ENCODE results near the gene CEP112.

Gene CEP112

GRCh38 chr17:65998675-65999074 is 193.3 kb downstream of the CEP112 start:
- TF ChIP-seq ZFX (IDR thresholded peaks at IDR 0.05; ENCODE audit: borderline replicate concordance), result no peak
- TF ChIP-seq, protein P1, sequence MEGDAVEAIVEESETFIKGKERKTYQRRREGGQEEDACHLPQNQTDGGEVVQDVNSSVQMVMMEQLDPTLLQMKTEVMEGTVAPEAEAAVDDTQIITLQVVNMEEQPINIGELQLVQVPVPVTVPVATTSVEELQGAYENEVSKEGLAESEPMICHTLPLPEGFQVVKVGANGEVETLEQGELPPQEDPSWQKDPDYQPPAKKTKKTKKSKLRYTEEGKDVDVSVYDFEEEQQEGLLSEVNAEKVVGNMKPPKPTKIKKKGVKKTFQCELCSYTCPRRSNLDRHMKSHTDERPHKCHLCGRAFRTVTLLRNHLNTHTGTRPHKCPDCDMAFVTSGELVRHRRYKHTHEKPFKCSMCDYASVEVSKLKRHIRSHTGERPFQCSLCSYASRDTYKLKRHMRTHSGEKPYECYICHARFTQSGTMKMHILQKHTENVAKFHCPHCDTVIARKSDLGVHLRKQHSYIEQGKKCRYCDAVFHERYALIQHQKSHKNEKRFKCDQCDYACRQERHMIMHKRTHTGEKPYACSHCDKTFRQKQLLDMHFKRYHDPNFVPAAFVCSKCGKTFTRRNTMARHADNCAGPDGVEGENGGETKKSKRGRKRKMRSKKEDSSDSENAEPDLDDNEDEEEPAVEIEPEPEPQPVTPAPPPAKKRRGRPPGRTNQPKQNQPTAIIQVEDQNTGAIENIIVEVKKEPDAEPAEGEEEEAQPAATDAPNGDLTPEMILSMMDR (IDR thresholded peaks at IDR 0.05), result no peak
- no peak overlapping the region for H3K27ac ChIP-seq

DNA sequence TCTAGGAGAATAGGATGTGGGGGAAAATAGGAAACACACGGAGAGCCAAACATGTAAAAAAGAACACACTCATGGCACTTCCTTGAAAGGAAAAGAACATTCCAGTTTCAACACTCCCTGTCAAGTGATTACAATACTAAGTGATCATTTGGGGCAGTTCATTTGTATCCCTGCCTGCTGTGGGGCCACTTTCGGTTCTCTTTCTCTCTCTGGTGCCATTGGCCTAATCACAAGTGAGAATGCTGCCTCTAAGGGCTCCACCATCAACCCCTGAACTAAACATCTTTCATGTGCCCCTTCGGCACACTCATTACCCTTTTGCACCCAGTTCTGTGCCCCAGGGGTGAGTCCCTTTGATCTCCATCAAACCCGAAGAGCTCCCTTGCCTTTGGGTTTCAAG is 197.3 kb downstream of the CEP112 start:
- TF ChIP-seq, protein P1 (IDR thresholded peaks at IDR 0.05), result no peak
- no peak for TF ChIP-seq ZFX (IDR thresholded peaks at IDR 0.05; ENCODE audit: borderline replicate concordance)
- H3K27ac ChIP-seq, result no peak overlapping the region

GRCh38 chr17:65994114-65994513 is 197.8 kb downstream of the CEP112 start:
- TF ChIP-seq, protein P1 (IDR thresholded peaks at IDR 0.05), result no peak
- TF ChIP-seq ZFX (IDR thresholded peaks at IDR 0.05; ENCODE audit: borderline replicate concordance), result no peak
- H3K27ac ChIP-seq, result no peak overlapping the region

GRCh38 chr17:65990593-65990992 is 201.3 kb downstream of the CEP112 start:
- no peak for TF ChIP-seq ZFX (IDR thresholded peaks at IDR 0.05; ENCODE audit: borderline replicate concordance)
- TF ChIP-seq, protein P1 (IDR thresholded peaks at IDR 0.05), result no peak
- no peak overlapping the region for H3K27ac ChIP-seq

GRCh38 chr17:65988451-65988850 is 203.5 kb downstream of the CEP112 start:
- H3K27ac ChIP-seq, result no peak overlapping the region

GRCh38 chr17:65987988-65988387 is 203.9 kb downstream of the CEP112 start:
- TF ChIP-seq, protein P1 (IDR thresholded peaks at IDR 0.05), result peak; percentile 68
- no peak for TF ChIP-seq ZFX (IDR thresholded peaks at IDR 0.05; ENCODE audit: borderline replicate concordance)
- no peak overlapping the region for H3K27ac ChIP-seq

More at GRCh38 chr17:65988451-65988850, 203.5 kb downstream of the CEP112 start:
- TF ChIP-seq, protein P1 (IDR thresholded peaks at IDR 0.05), result no peak
- no peak for TF ChIP-seq ZFX (IDR thresholded peaks at IDR 0.05; ENCODE audit: borderline replicate concordance)

DNA sequence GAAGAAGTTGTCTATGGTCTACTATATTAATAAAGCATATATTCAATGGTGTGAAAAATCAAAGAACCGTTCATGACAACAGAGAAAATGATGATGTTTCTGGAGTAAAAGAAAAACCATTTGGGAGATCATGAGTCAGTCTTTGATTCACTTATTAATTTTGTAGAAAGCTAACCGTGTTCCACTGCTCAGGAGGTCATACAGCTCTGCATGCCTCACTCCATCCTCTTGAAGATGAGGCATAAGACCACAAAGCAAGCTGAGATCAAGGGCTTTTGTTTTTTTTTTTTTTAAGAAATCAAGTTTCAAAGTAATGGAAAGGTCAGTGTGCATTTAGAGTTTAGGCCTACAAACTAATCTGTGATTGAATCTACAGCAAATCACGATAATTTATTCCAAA is 206.4 kb downstream of the CEP112 start:
- TF ChIP-seq, protein P1 (IDR thresholded peaks at IDR 0.05), result no peak
- TF ChIP-seq ZFX (IDR thresholded peaks at IDR 0.05; ENCODE audit: borderline replicate concordance), result no peak
- H3K27ac ChIP-seq, result no peak overlapping the region
